CD4-positive, alpha-beta T cell treated with Interleukin-4 for 4 hours (primary cell): ENCODE measurements around the gene IGSF22.
A peak's percentile ranks its signal among the peaks of the same experiment; 100 is the strongest.
"Not testable (repeated sequence)": the region's sequence is repeated elsewhere in the genome, so short reads cannot be mapped to it uniquely, and the experiment has no call there.

Experiments
- DNase-seq: peaks from one replicate; pipeline ENCODE4 v3.0.0-alpha.2; 2020

The IGSF22 gene

DNA sequence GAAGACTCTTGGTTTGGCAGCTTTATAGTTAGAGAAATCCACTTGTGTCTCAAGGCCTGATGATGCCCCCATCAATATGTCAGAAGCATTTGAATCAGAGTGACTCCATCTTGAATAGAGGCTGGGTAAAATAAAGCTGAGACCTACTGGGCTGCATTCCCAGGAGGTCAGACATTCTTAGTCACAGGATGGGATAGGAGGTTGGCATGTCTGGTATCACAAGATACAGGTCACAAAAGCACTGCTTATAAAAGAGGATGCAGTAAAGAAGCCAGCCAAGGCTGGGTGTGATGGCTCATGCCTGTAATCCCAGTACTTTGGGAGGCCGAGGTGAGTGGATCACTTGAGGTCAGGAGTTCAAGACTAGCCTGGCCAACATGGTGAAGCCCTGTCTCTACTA is 44.0 kb downstream of the IGSF22 start:
- not testable (repeated sequence) for DNase-seq

DNA sequence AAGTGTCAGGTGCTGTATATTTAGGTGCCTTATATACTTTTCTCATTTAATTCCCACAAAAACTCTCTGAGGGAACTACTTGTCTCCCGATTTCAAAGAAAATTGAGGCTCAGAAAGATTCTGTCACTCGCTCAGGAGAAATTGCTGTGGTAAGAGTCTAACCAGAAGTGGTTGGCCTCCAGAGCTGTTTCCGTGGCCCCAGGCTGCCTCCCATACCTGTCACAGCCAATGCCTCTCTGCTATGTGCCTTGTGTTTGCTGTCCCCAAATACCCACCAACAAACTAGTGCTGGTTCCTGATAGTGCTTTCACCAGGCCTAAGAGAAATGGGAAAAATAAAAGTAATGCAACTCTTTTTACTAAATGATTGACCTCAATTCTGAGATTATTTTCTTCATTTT is 48.4 kb downstream of the IGSF22 start:
- no peak for DNase-seq

DNA sequence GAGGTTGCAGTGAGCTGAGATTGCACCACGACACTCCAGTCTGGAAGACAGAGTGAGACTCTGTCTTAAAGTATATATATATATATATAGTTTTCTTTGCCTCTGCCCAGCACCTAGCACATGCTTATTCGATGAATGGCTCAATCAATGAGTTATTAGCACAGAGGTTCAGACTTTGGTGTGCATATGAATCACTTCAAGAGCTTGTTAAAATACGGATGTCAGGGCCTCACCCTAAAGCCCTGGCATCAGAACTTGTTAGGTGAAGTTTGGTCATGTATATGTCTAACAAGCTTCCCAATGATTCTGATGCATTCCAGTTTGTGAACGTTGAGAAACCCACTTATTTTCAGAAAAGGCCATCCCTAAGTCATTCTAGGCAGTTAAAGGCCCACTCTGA is 49.2 kb downstream of the IGSF22 start:
- no peak for DNase-seq

DNA sequence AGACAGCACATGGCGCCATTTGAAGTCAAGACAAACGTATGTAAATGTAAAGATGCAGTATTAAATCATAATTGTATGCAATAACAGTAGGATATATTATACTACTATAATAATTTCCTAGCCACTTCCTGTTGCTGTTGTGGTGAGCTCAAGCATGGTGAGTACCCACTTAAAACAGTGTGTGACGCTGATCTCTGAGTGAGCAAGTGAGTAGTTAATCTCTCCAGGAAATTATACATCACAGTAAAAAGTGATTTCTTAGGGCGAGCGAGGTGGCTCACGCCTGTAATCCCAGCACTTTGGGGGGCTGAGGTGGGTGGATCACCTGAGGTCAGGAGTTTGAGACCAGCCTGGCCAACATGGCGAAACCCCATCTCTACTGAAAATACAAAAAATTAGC is 53.8 kb downstream of the IGSF22 start:
- peak; percentile 77 for DNase-seq

DNA sequence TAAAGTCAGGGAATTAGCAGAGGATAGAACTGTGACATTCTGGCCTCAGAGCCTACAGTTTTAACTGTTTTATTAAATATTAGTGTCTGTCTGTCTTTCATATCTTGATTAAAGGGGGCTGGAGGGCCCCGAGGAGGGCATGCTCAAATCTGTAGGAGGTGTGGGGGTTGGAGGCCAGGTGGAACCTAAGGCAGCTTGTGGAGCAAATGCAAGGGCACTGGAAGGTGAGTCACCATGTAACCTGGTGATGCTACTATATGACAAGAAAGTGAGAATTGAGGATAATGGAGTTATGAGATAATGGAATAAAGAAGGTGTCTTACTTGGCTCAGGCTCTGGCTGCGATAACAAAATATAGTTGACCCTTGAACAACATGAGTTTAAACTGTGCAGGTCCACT is 54.7 kb downstream of the IGSF22 start:
- no peak for DNase-seq

DNA sequence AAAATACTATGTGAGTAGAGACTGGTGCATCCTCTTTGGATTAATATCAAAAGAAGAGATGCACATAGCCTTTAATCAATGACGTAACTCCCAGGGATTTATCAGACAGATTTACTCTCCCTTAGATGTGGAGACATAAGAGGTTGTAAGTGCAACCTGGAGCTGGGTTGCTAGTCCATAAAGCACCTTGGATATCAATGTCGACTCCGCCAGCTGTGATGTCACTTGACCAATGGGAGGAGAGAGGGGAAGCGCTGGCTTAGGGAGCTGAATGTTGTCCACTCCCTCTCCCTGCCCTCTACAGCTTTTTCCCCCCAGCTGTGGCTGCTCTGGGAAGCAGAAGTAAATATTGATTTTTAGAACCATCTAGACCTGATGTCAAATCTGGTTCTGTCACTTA is 56.3 kb downstream of the IGSF22 start:
- DNase-seq = no peak

DNA sequence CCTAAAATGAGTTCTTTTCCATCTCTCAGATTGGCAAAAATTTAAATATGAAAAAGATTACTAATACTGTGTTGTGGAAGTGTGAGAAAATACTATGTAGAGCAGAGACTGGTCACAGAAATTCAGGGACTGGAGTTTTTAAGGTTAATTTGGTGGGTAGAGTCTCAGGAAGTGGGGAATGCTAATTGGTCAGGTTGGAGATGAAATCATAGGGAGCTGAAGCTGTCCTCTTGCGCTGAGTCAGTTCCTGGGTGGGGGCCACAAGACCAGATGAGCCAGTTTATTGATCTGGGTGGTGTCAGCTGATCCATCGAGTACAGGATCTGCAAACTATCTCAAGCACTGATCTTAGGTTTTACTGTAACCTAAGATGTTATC is 56.8 kb downstream of the IGSF22 start:
- peak; percentile 61 for DNase-seq

DNA sequence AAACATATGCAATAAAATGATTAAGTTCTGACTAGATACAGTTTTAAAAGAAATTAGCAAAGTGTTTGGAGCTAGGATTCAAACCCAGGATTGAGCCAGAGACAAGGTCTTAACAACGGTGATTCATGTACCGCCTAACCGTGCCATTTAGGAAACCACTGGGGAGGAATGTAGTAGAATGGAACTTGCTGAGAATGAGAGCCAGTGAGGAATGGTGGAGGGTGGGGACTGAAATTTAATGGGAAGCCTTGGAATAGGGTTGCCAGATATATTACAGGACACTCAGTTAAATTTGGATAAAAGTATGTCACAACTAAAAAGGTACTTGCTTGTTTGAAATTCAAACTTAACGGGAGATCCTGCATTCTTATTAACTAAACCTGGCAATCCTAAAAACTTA is 57.9 kb downstream of the IGSF22 start:
- no peak for DNase-seq

DNA sequence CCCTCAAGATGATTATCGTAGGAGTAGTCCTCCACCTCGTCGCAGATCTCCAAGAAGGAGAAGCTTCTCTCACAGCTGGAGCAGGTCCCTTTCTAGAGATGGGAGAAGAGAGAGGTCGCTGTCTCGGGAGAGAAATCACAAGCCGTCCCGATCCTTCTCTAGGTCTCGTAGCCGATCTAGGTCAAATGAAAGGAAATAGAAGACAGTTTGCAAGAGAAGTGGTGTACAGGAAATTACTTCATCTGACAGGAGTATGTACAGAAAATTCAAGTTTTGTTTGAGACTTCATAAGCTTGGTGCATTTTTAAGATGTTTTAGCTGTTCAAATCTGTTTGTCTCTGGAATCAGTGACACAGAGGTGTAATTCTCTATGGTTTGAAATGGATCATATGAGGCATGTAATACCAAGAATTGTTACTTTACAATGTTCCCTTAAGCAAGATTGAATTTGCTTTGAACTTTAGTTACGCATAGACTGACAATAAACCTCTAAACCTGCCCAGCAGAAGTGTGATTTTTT is 60.6 kb downstream of the IGSF22 start:
- DNase-seq = not testable (repeated sequence)

DNA sequence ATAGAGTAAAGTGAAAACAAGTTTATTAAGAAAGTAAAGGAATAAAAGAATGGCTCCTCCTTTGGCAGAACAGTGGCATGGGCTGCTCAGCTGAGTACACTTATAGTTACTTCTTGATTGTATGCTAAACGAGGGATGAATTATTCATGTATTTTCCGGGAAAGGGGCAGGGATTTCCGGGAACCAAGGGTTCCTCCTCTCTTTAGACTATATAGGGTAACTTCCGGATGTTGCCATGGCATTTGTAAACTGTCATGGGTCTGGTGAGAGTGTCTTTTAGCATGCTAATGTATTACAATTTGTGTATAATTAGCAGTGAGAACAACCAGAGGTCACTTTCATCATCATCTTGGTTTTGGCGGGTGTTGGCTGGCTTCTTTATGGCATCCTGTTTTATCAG is 68.3 kb downstream of the IGSF22 start:
- no peak for DNase-seq
